ENCODE data around the gene AGAP1.

AGAP1 gene

GRCh38 chr2:235983016-235983415, 489.2 kb downstream of the AGAP1 start:
- no peak for DNase-seq

- DNase-seq, result no peak
Measured at GRCh38 chr2:235984552-235984951, 490.7 kb downstream of the AGAP1 start.

- DNase-seq, result no peak
Measured at GRCh38 chr2:235986361-235986760, 492.5 kb downstream of the AGAP1 start.

GRCh38 chr2:235988271-235989015, 494.6 kb downstream of the AGAP1 start:
- DNase-seq, result no peak

- no peak for DNase-seq
Measured at GRCh38 chr2:235989591-235989990, 495.7 kb downstream of the AGAP1 start.

- no peak for DNase-seq
Measured at GRCh38 chr2:235990344-235990743, 496.5 kb downstream of the AGAP1 start.

- no peak for DNase-seq
Measured at GRCh38 chr2:235992024-235992423, 498.2 kb downstream of the AGAP1 start.

- no peak for DNase-seq
Measured at GRCh38 chr2:235996419-235996818, 502.6 kb downstream of the AGAP1 start.

- DNase-seq, result no peak
Measured at GRCh38 chr2:235999011-235999410, 505.2 kb downstream of the AGAP1 start.

GRCh38 chr2:236001166-236001828, 507.5 kb downstream of the AGAP1 start:
- no peak for DNase-seq

GRCh38 chr2:236001854-236002253, 508.0 kb downstream of the AGAP1 start:
- no peak for DNase-seq

- DNase-seq, result no peak
Measured at GRCh38 chr2:236008006-236008405, 514.2 kb downstream of the AGAP1 start.

GRCh38 chr2:236008857-236009256, 515.0 kb downstream of the AGAP1 start:
- no peak for DNase-seq

GRCh38 chr2:236010920-236011685, 517.3 kb downstream of the AGAP1 start:
- DNase-seq, result no peak

GRCh38 chr2:236012155-236012554, 518.3 kb downstream of the AGAP1 start:
- no peak for DNase-seq

- no peak for DNase-seq
Measured at GRCh38 chr2:236014408-236015131, 520.7 kb downstream of the AGAP1 start.

GRCh38 chr2:236015171-236015570, 521.3 kb downstream of the AGAP1 start:
- DNase-seq, result no peak

GRCh38 chr2:236016496-236016895, 522.7 kb downstream of the AGAP1 start:
- DNase-seq, result no peak

GRCh38 chr2:236017446-236017845, 523.6 kb downstream of the AGAP1 start:
- no peak for DNase-seq

- no peak for DNase-seq
Measured at GRCh38 chr2:236019434-236019833, 525.6 kb downstream of the AGAP1 start.

- no peak for DNase-seq
Measured at GRCh38 chr2:236021499-236022057, 527.7 kb downstream of the AGAP1 start.

GRCh38 chr2:236022128-236022527, 528.3 kb downstream of the AGAP1 start:
- no peak for DNase-seq

- DNase-seq, result no peak
Measured at GRCh38 chr2:236025892-236026291, 532.0 kb downstream of the AGAP1 start.

All from OCI-M1 (cell line).